GM12878 (cell line): ENCODE results near the gene WDTC1. TPM values are rescaled to one million over a fixed set of nuclear protein-coding genes. Genes with fewer than 3 reads are reported as not detected.

Experiments used
- BACH1 ChIP-seq: fragments of 450-650 bp; IDR thresholded peaks from 2 replicates; pipeline ENCODE4 v1.6.1; 2017; ENCODE audit warnings: mild to moderate bottlenecking, borderline replicate concordance
- CBFB ChIP-seq: IDR thresholded peaks from 2 replicates; pipeline ENCODE4 v1.6.1; 2016; ENCODE audit warnings: antibody characterized with exemption, low read depth
- CBX3 ChIP-seq: fragments of 200-600 bp; sonication (generic); IDR thresholded peaks from 2 replicates; pipeline ENCODE4 v1.6.1; 2016; ENCODE audit warnings: low read depth, borderline replicate concordance
- CHD1 ChIP-seq: IDR thresholded peaks from 2 replicates; pipeline ENCODE4 v1.6.1; 2012; ENCODE audit warnings: low read depth, low read length, improper control_type of control experiment
- CHD2 ChIP-seq: IDR thresholded peaks from 2 replicates; pipeline ENCODE4 v1.6.1; 2011; ENCODE audit warnings: low read depth, low read length, improper control_type of control experiment, borderline replicate concordance
- ETV6 ChIP-seq, 2 experiments: fragments of 450-650 bp in 1 of 2; IDR thresholded peaks in 1 of 2; conservative IDR thresholded peaks in 1 of 2; 2 replicates each; pipeline ENCODE4 v1.6.1; 2014; ENCODE audit warnings: antibody characterized with exemption in 1 of 2, borderline replicate concordance in 1 of 2, low read depth in 1 of 2, mild to moderate bottlenecking in 1 of 2, moderate library complexity in 1 of 2
- EZH2 ChIP-seq: IDR thresholded peaks from 2 replicates; pipeline ENCODE4 v1.6.1; 2012; ENCODE audit warnings: low read depth, mild to moderate bottlenecking, control low read depth, inconsistent platforms, low read length, borderline replicate concordance; ENCODE audit not compliant: control insufficient read depth
- FOXM1 ChIP-seq: IDR thresholded peaks from 2 replicates; pipeline ENCODE4 v1.6.1; 2012; ENCODE audit warnings: low read depth, mild to moderate bottlenecking, inconsistent platforms, low read length, moderate library complexity
- GATAD2B ChIP-seq: fragments of 450-650 bp; conservative IDR thresholded peaks from 2 replicates; pipeline ENCODE4 v1.6.1; 2017; ENCODE audit warnings: low read depth, mild to moderate bottlenecking, moderate library complexity
- HCFC1 ChIP-seq: fragments of 150-350 bp; IDR thresholded peaks from 2 replicates; pipeline ENCODE4 v1.6.1; 2014; ENCODE audit warnings: low read length
- HDAC6 ChIP-seq: fragments of 200-600 bp; sonication (generic); IDR thresholded peaks from one replicate; pipeline ENCODE4 v1.8.0; 2017; ENCODE audit warnings: antibody characterized with exemption; ENCODE audit not compliant: unreplicated experiment
- JUND ChIP-seq: IDR thresholded peaks from 2 replicates; pipeline ENCODE4 v1.6.1; 2012; ENCODE audit warnings: low read depth, mild to moderate bottlenecking, low read length, improper control_type of control experiment, moderate library complexity
- MTA2 ChIP-seq: fragments of 450-650 bp; IDR thresholded peaks from 2 replicates; pipeline ENCODE4 v1.6.1; 2016; ENCODE audit warnings: low read depth, mild to moderate bottlenecking, moderate library complexity
- NFYB ChIP-seq: IDR thresholded peaks from 2 replicates; pipeline ENCODE4 v1.6.1; 2011; ENCODE audit warnings: low read depth, mild to moderate bottlenecking, low read length, improper control_type of control experiment, moderate library complexity; ENCODE audit not compliant: insufficient read depth
- NRF1 ChIP-seq: conservative IDR thresholded peaks from 2 replicates; pipeline ENCODE4 v1.6.1; 2011; ENCODE audit warnings: mild to moderate bottlenecking, low read depth, low read length, improper control_type of control experiment
- RB1 ChIP-seq: fragments of 450-650 bp; formaldehyde crosslinking; IDR thresholded peaks from 2 replicates; pipeline ENCODE4 v1.6.1; 2017; ENCODE audit warnings: mild to moderate bottlenecking, borderline replicate concordance
- RBBP5 ChIP-seq: fragments of 200-600 bp; sonication (generic); conservative IDR thresholded peaks from 2 replicates; pipeline ENCODE4 v1.6.1; 2016
- RELB ChIP-seq: fragments of 450-650 bp; IDR thresholded peaks from 2 replicates; pipeline ENCODE4 v1.6.1; 2017; ENCODE audit warnings: low read depth, mild to moderate bottlenecking, moderate library complexity
- SKIL ChIP-seq: fragments of 450-650 bp; IDR thresholded peaks from 2 replicates; pipeline ENCODE4 v1.6.1; 2017; ENCODE audit warnings: mild to moderate bottlenecking, low read depth, inconsistent platforms; ENCODE audit not compliant: poor library complexity, severe bottlenecking
- SMC3 ChIP-seq: IDR thresholded peaks from 2 replicates; pipeline ENCODE4 v1.6.1; 2011; ENCODE audit warnings: low read length, improper control_type of control experiment, borderline replicate concordance
- SREBF2 ChIP-seq: IDR thresholded peaks from 2 replicates; pipeline ENCODE4 v1.6.1; 2012; ENCODE audit warnings: mild to moderate bottlenecking, low read length
- TARDBP ChIP-seq: IDR thresholded peaks from 2 replicates; pipeline ENCODE4 v1.6.1; 2016; ENCODE audit warnings: borderline replicate concordance
- ZNF217 ChIP-seq: fragments of 450-650 bp; IDR thresholded peaks from 2 replicates; pipeline ENCODE4 v1.6.1; 2017; ENCODE audit warnings: antibody characterized with exemption, mild to moderate bottlenecking
- ZNF592 ChIP-seq: fragments of 450-650 bp; IDR thresholded peaks from 2 replicates; pipeline ENCODE4 v1.6.1; 2017; ENCODE audit warnings: mild to moderate bottlenecking, moderate library complexity
- polyA plus RNA-seq, 11 experiments: library from polyadenylated mRNA; depleted of rRNA in 4 of 11; unstranded in 6 of 11; stranded (reverse) in 5 of 11; fragments of >200 nt; fragmentation: Nextera tagmentation in 4 of 11; fragmentation: Illumina TruSeq in 1 of 11; extraction: Ambion mirVana in 4 of 11; extraction: Trizol in 1 of 11; gene quantifications; 1 replicate in 1 of 11; 2 replicates in 10 of 11; pipeline versions ENCODE4 v1.2.1 to v1.2.3, GENCODE V29; 2011 to 2016; ENCODE audit warnings: inconsistent platforms in 2 of 11, missing spikeins in 2 of 11, low read depth in 1 of 11
- total RNA-seq, 4 experiments: library from RNA; depleted of rRNA in 3 of 4; stranded (reverse); fragments of >200 nt in 3 of 4; fragmentation: Illumina TruSeq in 1 of 4; extraction: Trizol in 1 of 4; gene quantifications; 2 replicates each; pipeline versions ENCODE4 v1.2.1 to v1.2.3, GENCODE V29; 2013 to 2021

WDTC1 gene
- total and polyA plus RNA-seq, 10 of the 15 experiments (the other 5 are each of a cell fraction or from before 2014, with no cell fraction given), result 0.21 to 28.7 (median 7.6) TPM

GRCh38 chr1:27357281-27358037 is 123.0 kb downstream of the WDTC1 start (continued):
- TF ChIP-seq NFYB (no peak), MTA2 (no peak), BACH1 (peak; percentile 34; the same call in 1 of the 2 replicates), RELB (no peak), ETV6 (conservative IDR thresholded peaks at IDR 0.05 in 1 of 2, IDR thresholded peaks at IDR 0.05 in 1 of 2; ENCODE audit: borderline replicate concordance in 1 of 2, low read depth in 1 of 2) (no peak), SREBF2 (no peak), FOXM1 (no peak), CBX3 (no peak), SMC3 (peak; percentile 70), RBBP5 (no peak), SKIL (no peak), GATAD2B (0 out of 2 replicates have a peak, but pooled peaks have one; percentile 52), EZH2 (no peak), HCFC1 (no peak), CHD2 (0 out of 2 replicates have a peak, but pooled peaks have one; percentile 27), ZNF592 (no peak), JUND (no peak), HDAC6 (no peak), CBFB (no peak), NRF1 (no peak), CHD1 (no peak), ZNF217 (no peak), RB1 (no peak), TARDBP (no peak)
